GM12878 (cell line): ENCODE results near the gene HYOU1. TPM values are rescaled to one million over a fixed set of nuclear protein-coding genes. Genes with fewer than 3 reads are reported as not detected.

Source experiments
- CBX5 ChIP-seq: sonication (generic); IDR thresholded peaks from 2 replicates; pipeline ENCODE4 v1.6.1; 2016; ENCODE audit warnings: low read depth, moderate library complexity, mild to moderate bottlenecking, inconsistent platforms
- CHD2 ChIP-seq: IDR thresholded peaks from 2 replicates; pipeline ENCODE4 v1.6.1; 2011; ENCODE audit warnings: low read depth, low read length, improper control_type of control experiment, borderline replicate concordance
- DPF2 ChIP-seq: fragments of 450-650 bp; IDR thresholded peaks from 2 replicates; pipeline ENCODE4 v1.6.1; 2017; ENCODE audit warnings: mild to moderate bottlenecking
- ESRRA ChIP-seq: IDR thresholded peaks from 2 replicates; pipeline ENCODE4 v1.6.1; 2012; ENCODE audit warnings: mild to moderate bottlenecking, low read length, improper control_type of control experiment
- FOS ChIP-seq: IDR thresholded peaks from 3 replicates; pipeline ENCODE4 v1.6.1; 2011; ENCODE audit warnings: borderline replicate concordance; ENCODE audit not compliant: insufficient read length; ENCODE audit errors: extremely low read depth
- KDM1A ChIP-seq: fragments of 200-600 bp; sonication (generic); IDR thresholded peaks from 2 replicates; pipeline ENCODE4 v1.6.1; 2016; ENCODE audit warnings: borderline replicate concordance
- KLF5 ChIP-seq: fragments of 450-650 bp; IDR thresholded peaks from 2 replicates; pipeline ENCODE4 v1.6.1; 2014; ENCODE audit warnings: mild to moderate bottlenecking; ENCODE audit not compliant: partially characterized antibody
- LARP7 ChIP-seq: fragments of 450-650 bp; IDR thresholded peaks from 2 replicates; pipeline ENCODE4 v1.6.1; 2017; ENCODE audit warnings: mild to moderate bottlenecking
- MTA3 ChIP-seq: IDR thresholded peaks from 2 replicates; pipeline ENCODE4 v1.6.1; 2012; ENCODE audit warnings: low read length, inconsistent platforms, borderline replicate concordance
- NR2C1 ChIP-seq: fragments of 450-650 bp; IDR thresholded peaks from 2 replicates; pipeline ENCODE4 v1.6.1; 2017; ENCODE audit warnings: antibody characterized with exemption, mild to moderate bottlenecking, moderate library complexity
- POLR2A ChIP-seq: IDR thresholded peaks from 2 replicates; pipeline ENCODE4 v1.6.1; 2011; ENCODE audit warnings: low read depth, mild to moderate bottlenecking, low read length
- RCOR1 ChIP-seq: conservative IDR thresholded peaks from 2 replicates; pipeline ENCODE4 v1.6.1; 2012; ENCODE audit warnings: low read depth, low read length, improper control_type of control experiment
- RFX5 ChIP-seq: IDR thresholded peaks from 2 replicates; pipeline ENCODE4 v1.6.1; 2011; ENCODE audit warnings: low read depth, low read length, improper control_type of control experiment
- SIN3A ChIP-seq: IDR thresholded peaks from 2 replicates; pipeline ENCODE4 v1.6.1; 2012; ENCODE audit warnings: low read depth, low read length, improper control_type of control experiment
- ZNF622 ChIP-seq: fragments of 450-650 bp; IDR thresholded peaks from 2 replicates; pipeline ENCODE4 v1.6.1; 2017; ENCODE audit warnings: mild to moderate bottlenecking, inconsistent platforms
- polyA plus RNA-seq, 11 experiments: library from polyadenylated mRNA; depleted of rRNA in 4 of 11; unstranded in 6 of 11; stranded (reverse) in 5 of 11; fragments of >200 nt; fragmentation: Nextera tagmentation in 4 of 11; fragmentation: Illumina TruSeq in 1 of 11; extraction: Ambion mirVana in 4 of 11; extraction: Trizol in 1 of 11; gene quantifications; 1 replicate in 1 of 11; 2 replicates in 10 of 11; pipeline versions ENCODE4 v1.2.1 to v1.2.3, GENCODE V29; 2011 to 2016; ENCODE audit warnings: inconsistent platforms in 2 of 11, missing spikeins in 2 of 11, low read depth in 1 of 11
- total RNA-seq, 4 experiments: library from RNA; depleted of rRNA in 3 of 4; stranded (reverse); fragments of >200 nt in 3 of 4; fragmentation: Illumina TruSeq in 1 of 4; extraction: Trizol in 1 of 4; gene quantifications; 2 replicates each; pipeline versions ENCODE4 v1.2.1 to v1.2.3, GENCODE V29; 2013 to 2021
- TF ChIP-seq, protein P1 (sequence below): fragments of 450-650 bp; IDR thresholded peaks from 2 replicates; pipeline ENCODE4 v1.6.1; 2014; ENCODE audit warnings: mild to moderate bottlenecking
- TF ChIP-seq, protein P2 (sequence below): fragments of 450-650 bp; IDR thresholded peaks from 2 replicates; pipeline ENCODE4 v1.6.1; 2017; ENCODE audit warnings: mild to moderate bottlenecking, moderate library complexity
- TF ChIP-seq, protein P3 (sequence below): fragments of 450-650 bp; IDR thresholded peaks from 2 replicates; pipeline ENCODE4 v1.6.1; 2017; ENCODE audit warnings: mild to moderate bottlenecking
- TF ChIP-seq, protein P4 (sequence below): fragments of 450-650 bp; conservative IDR thresholded peaks from 2 replicates; pipeline ENCODE4 v1.6.1; 2017; ENCODE audit warnings: mild to moderate bottlenecking, moderate library complexity
- TF ChIP-seq, protein P5 (sequence below): fragments of 450-650 bp; IDR thresholded peaks from 2 replicates; pipeline ENCODE4 v1.6.1; 2016; ENCODE audit warnings: mild to moderate bottlenecking

HYOU1 gene
- total and polyA plus RNA-seq, 10 of the 15 experiments (the other 5 are each of a cell fraction or from before 2014, with no cell fraction given) = 15.4 to 157 (median 109) TPM

DNA sequence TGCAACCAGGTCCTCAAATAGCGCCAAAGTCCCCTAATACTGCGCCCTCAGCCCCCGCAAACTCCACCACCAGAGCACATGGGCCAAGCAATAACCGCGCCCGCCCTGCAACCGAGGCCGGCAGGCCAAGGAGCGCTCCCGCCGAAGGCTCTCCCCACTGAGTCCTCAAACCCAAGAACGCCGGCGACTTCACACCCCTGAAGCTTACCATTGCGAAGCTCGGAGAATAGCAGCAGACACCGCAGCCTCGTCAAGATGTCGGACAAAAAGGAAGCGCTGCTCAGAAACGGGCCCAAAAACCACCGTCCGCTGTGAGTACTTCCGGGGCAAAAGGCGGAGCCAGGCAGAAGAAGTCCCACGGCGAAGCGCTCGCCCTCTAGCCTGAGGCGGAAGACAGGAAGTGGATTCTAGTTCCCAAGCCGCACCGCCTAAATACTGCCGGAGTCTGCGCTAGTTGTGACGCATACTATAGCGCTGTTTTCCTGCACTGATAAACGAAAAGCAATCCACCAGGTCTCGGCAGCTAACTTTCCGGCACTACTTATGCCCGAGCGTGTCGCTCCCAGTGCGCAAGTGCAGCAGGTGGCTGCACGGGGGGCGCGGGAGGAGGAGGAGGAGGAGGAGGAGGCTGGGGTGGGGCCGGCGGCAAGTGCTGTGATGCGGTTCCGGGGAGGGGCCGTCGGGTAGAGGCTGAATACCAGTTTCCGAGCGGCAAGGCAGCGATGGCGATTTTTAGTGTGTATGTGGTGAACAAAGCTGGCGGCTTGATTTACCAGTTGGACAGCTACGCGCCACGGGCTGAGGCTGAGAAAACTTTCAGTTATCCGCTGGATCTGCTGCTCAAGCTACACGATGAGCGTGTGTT, 38.7 kb downstream of the HYOU1 start, which contains the start of the genes RPS25 and TRAPPC4 (continued):
- TF ChIP-seq, protein P1, sequence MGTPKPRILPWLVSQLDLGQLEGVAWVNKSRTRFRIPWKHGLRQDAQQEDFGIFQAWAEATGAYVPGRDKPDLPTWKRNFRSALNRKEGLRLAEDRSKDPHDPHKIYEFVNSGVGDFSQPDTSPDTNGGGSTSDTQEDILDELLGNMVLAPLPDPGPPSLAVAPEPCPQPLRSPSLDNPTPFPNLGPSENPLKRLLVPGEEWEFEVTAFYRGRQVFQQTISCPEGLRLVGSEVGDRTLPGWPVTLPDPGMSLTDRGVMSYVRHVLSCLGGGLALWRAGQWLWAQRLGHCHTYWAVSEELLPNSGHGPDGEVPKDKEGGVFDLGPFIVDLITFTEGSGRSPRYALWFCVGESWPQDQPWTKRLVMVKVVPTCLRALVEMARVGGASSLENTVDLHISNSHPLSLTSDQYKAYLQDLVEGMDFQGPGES = no peak
- TF ChIP-seq POLR2A (peak; percentile 95), RFX5 (no peak; the same call in 1 of the 2 replicates), ZNF622 (no peak), KDM1A (no peak), MTA3 (no peak), SIN3A (no peak; the same call in 1 of the 2 replicates), KLF5 (no peak), CHD2 (peak; percentile 79), RCOR1 (0 out of 2 replicates have a peak, but pooled peaks have one; percentile 23), DPF2 (0 out of 2 replicates have a peak, but pooled peaks have one; percentile 20), FOS (no peak), LARP7 (no peak; the same call in 1 of the 2 replicates), CBX5 (no peak), ESRRA (no peak), NR2C1 (peak; percentile 99)
- TF ChIP-seq, protein P2, sequence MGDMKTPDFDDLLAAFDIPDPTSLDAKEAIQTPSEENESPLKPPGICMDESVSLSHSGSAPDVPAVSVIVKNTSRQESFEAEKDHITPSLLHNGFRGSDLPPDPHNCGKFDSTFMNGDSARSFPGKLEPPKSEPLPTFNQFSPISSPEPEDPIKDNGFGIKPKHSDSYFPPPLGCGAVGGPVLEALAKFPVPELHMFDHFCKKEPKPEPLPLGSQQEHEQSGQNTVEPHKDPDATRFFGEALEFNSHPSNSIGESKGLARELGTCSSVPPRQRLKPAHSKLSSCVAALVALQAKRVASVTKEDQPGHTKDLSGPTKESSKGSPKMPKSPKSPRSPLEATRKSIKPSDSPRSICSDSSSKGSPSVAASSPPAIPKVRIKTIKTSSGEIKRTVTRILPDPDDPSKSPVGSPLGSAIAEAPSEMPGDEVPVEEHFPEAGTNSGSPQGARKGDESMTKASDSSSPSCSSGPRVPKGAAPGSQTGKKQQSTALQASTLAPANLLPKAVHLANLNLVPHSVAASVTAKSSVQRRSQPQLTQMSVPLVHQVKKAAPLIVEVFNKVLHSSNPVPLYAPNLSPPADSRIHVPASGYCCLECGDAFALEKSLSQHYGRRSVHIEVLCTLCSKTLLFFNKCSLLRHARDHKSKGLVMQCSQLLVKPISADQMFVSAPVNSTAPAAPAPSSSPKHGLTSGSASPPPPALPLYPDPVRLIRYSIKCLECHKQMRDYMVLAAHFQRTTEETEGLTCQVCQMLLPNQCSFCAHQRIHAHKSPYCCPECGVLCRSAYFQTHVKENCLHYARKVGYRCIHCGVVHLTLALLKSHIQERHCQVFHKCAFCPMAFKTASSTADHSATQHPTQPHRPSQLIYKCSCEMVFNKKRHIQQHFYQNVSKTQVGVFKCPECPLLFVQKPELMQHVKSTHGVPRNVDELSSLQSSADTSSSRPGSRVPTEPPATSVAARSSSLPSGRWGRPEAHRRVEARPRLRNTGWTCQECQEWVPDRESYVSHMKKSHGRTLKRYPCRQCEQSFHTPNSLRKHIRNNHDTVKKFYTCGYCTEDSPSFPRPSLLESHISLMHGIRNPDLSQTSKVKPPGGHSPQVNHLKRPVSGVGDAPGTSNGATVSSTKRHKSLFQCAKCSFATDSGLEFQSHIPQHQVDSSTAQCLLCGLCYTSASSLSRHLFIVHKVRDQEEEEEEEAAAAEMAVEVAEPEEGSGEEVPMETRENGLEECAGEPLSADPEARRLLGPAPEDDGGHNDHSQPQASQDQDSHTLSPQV = no peak
- TF ChIP-seq, protein P3, sequence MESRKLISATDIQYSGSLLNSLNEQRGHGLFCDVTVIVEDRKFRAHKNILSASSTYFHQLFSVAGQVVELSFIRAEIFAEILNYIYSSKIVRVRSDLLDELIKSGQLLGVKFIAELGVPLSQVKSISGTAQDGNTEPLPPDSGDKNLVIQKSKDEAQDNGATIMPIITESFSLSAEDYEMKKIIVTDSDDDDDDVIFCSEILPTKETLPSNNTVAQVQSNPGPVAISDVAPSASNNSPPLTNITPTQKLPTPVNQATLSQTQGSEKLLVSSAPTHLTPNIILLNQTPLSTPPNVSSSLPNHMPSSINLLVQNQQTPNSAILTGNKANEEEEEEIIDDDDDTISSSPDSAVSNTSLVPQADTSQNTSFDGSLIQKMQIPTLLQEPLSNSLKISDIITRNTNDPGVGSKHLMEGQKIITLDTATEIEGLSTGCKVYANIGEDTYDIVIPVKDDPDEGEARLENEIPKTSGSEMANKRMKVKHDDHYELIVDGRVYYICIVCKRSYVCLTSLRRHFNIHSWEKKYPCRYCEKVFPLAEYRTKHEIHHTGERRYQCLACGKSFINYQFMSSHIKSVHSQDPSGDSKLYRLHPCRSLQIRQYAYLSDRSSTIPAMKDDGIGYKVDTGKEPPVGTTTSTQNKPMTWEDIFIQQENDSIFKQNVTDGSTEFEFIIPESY = no peak
- TF ChIP-seq, protein P4, sequence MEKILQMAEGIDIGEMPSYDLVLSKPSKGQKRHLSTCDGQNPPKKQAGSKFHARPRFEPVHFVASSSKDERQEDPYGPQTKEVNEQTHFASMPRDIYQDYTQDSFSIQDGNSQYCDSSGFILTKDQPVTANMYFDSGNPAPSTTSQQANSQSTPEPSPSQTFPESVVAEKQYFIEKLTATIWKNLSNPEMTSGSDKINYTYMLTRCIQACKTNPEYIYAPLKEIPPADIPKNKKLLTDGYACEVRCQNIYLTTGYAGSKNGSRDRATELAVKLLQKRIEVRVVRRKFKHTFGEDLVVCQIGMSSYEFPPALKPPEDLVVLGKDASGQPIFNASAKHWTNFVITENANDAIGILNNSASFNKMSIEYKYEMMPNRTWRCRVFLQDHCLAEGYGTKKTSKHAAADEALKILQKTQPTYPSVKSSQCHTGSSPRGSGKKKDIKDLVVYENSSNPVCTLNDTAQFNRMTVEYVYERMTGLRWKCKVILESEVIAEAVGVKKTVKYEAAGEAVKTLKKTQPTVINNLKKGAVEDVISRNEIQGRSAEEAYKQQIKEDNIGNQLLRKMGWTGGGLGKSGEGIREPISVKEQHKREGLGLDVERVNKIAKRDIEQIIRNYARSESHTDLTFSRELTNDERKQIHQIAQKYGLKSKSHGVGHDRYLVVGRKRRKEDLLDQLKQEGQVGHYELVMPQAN = peak; percentile 77
- TF ChIP-seq, protein P5, sequence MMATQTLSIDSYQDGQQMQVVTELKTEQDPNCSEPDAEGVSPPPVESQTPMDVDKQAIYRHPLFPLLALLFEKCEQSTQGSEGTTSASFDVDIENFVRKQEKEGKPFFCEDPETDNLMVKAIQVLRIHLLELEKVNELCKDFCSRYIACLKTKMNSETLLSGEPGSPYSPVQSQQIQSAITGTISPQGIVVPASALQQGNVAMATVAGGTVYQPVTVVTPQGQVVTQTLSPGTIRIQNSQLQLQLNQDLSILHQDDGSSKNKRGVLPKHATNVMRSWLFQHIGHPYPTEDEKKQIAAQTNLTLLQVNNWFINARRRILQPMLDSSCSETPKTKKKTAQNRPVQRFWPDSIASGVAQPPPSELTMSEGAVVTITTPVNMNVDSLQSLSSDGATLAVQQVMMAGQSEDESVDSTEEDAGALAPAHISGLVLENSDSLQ = peak; percentile 44; the same call in 1 of the 2 replicates
